GM19023 (cell line): ENCODE measurements around the gene CASKIN2.

Source experiments
- ATAC-seq: cut with Tn5 transposase; IDR thresholded peaks from one replicate; pipeline ENCODE4 v1.9.1; 2021; ENCODE audit warnings: mild to moderate bottlenecking, moderate library complexity; ENCODE audit not compliant: unreplicated experiment

Gene CASKIN2

GRCh38 chr17:75507733-75508719 is 7.3 kb downstream of the CASKIN2 start:
- ATAC-seq, result no peak

- no peak for ATAC-seq
Measured at GRCh38 chr17:75506888-75507287, 8.4 kb downstream of the CASKIN2 start.

- no peak for ATAC-seq
Measured at GRCh38 chr17:75506134-75506533, 9.2 kb downstream of the CASKIN2 start.

GRCh38 chr17:75505640-75506039 is 9.7 kb downstream of the CASKIN2 start:
- no peak for ATAC-seq

DNA sequence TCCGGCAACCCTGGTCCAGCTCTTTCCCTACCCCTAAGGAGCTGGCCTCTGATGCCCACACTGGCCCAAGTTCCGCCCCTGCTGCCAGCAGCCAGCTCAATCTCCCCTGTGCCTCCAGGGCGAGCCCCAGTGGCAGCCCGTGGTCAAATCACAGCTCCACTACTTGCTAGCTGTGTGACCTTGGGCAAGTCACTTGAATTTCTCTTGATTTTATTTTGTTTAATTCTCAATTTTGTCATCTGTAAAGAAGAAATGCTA is 10.3 kb downstream of the CASKIN2 start:
- ATAC-seq, result no peak

GRCh38 chr17:75504347-75505151 is 10.8 kb downstream of the CASKIN2 start:
- no peak for ATAC-seq

DNA sequence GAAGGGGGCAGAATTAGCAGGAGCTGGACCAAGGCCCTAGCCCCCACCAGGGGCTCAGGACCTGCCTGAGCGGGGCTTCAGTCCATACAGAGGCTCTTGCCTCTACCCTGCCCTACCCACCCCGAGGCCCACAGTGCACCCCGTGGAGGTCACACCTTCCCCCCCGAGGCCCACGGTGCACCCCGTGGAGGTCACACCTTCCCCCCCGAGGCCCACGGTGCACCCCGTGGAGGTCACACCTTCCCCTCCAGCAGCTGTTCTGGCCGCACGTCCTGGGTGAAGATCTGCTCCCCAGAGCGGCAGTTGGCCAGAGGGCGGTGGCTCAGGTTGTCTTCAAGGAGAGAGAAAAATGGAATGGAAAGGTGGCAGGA is 11.4 kb downstream of the CASKIN2 start:
- no peak for ATAC-seq

DNA sequence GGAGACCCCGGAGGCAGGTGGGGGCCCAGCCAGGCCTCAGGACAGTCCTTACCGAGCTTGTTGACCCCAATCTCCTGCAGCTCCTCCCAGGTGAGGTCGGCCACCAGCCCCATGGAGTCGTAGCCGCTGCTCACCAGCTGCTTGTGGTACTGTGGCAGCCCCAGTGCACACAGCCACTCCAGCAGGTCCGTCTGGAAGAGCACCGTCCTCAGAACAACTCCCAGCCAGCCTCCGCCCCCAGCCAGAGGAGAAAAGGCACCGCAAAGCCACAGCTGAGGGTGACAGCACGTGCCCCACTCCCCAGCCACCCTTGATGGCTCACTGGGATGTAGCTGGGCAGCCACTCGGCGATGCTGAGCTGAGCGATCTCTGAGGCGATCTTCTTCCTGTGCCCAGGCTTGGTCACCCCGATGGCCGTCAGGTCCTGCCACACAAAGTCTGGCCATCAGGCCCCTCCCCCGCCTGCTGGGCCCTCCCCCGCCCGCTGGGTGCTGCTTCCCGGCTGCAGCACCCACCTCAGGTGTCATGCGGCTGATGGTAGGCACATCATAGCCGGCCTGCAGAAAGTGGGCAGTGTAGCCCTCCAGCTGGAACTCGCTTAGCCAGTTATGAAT is 11.9 kb downstream of the CASKIN2 start:
- no peak for ATAC-seq

- ATAC-seq, result no peak
Measured at GRCh38 chr17:75502721-75503329, 12.5 kb downstream of the CASKIN2 start.

- no peak for ATAC-seq
Measured at GRCh38 chr17:75502072-75502720, 13.1 kb downstream of the CASKIN2 start.

- ATAC-seq, result no peak
Measured at GRCh38 chr17:75501378-75502071, 13.8 kb downstream of the CASKIN2 start.

DNA sequence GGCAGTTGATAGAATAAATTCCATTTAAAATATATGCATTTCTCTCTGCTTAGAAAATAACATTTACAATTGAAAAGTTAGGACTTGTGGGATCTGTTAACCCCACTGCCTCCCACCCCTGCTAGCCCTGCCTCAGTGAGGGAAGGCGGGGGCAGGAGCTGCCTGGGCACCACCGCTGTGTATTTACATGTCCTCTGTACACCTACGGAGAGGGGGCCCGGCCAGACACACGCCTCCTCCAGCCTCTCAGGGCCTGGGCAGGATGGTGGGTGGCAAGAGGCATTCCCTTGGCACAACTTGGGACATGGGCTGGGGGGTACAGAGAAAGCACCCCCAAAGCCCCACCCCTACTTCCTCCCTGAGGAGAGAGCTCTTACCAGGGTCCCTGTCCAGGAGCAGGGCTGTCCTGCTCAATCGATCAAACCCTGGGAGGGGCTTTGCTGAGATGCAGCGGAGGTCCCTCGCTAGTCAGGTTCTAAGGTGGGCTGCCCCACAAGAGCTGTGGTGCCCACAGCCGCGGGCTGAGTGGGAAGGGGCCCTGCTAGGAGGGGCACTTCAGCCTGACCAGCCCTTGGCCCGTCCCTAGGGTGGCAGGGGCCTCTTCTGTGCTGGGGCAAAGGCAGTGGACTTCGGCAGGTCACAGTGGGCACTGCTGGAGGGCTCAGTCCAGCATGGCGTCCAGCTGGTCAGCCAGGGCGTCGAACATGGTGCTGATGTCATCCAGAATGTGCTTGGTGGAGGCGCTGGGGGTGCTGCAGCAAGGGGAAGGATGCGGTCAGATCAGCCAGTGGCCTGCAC is 14.7 kb downstream of the CASKIN2 start:
- ATAC-seq, result no peak

DNA sequence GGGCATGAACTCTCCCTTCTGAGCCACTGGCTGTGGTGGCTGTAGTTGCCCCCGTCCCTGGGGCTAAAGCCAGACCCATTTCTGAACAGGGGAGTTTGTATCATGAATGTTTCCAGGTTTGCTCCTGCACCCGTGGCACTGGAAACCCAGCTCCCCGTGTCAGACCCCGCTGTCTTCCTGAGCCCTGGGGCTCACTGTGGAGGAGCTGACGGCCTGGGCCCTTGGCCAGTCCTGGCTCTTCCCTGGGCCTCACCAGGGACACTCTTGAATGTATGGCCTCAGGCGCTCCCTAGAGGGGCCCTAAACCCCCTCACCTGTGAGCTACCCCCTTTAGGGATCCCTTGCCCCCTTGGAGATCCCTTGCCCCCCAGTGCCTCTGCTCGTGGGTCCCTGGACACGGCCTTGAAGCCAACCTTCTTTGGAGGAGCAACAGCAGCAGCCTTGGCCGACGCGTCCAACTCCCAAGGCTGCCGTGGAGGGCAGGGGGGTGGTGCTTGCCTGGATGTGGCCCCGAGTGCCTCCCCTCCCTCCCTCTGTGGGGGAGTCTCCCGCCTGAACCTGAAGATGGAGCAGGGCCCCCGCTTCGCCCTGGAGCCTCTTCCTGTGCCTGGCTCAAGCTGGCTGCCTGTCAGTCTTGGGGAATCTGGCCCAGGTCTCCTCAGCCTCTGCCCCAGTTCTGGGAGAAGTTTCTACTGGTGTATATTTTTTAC is 15.9 kb downstream of the CASKIN2 start:
- no peak for ATAC-seq

DNA sequence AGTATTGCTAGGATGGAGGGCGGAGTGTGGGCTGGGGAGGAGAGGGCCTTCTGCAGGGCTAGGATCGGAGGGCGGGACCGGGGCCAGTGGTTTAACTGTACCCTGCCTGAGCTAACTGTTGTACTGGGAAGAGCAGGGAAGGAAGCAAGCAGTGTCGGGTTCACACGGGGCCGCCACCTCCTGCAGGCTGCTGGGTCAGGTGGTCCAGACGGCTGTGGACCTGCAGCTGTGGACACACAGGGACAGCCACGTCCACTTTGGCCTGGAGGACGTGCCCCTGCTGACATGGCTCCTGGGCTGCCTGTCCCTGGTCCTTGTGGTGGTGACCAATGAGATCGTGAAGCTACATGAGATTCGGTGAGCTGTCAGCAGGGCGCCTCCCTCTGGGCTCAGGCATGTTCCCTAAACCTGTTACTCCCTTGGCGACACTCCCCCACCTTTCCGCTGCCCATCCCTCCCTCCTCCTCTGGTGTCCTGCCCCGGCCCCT is 16.6 kb downstream of the CASKIN2 start:
- ATAC-seq, result no peak

DNA sequence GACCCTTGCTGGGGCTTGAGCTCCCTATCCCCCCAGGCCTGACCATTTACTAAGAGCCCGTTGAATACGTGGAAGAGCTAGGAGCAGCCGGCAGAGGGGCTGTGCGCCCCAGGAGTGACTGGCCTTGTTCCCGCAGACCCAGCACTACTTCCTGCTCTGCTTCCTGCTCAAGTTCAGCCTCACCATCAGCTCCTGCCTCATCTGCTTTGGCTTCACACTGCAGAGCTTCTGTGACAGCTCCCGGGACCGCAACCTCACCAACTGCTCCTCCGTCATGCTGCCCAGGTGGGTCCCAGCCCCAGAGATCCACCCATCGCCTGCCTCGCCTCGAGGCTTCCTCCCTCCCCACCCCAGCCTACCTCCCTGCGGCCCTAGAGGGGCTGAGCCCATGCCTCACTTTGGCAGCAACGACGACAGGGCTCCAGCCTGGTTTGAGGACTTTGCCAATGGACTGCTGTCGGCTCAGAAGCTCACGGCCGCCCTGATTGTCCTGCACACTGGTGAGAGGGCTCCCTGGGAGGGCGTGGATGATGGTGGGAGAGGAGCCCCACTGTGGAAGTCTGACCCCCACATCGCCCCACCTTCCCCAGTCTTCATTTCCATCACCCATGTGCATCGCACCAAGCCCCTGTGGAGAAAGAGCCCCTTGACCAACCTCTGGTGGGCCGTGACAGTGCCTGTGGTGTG is 17.2 kb downstream of the CASKIN2 start:
- ATAC-seq, result no peak

- ATAC-seq, result no peak
Measured at GRCh38 chr17:75496005-75496404, 19.3 kb downstream of the CASKIN2 start.

- no peak for ATAC-seq
Measured at GRCh38 chr17:75494326-75494877, 20.9 kb downstream of the CASKIN2 start.
